Putamen (tissue), 1 donor: ENCODE measurements around the gene BRD4.

Experiments used
- DNase-seq: peaks from one replicate; pipeline ENCODE4 v3.0.0-alpha.2; 2016; ENCODE audit warnings: low spot score

The BRD4 gene

GRCh38 chr19:15194938-15195337 is 137.4 kb downstream of the BRD4 start:
- no peak for DNase-seq

GRCh38 chr19:15191982-15192381 is 140.4 kb downstream of the BRD4 start:
- DNase-seq: no peak

- DNase-seq: no peak
Observed at GRCh38 chr19:15191514-15191913, 140.8 kb downstream of the BRD4 start.

GRCh38 chr19:15188851-15189250 is 143.5 kb downstream of the BRD4 start:
- no peak for DNase-seq

- no peak for DNase-seq
Observed at GRCh38 chr19:15187026-15188007, 145.0 kb downstream of the BRD4 start.
